Hypothalamus (tissue), 51 donors: ENCODE measurements around the gene MLC1.

ENCODE experiments used
- DNase-seq, 51 donors: peaks; one replicate each; lab custom pipeline; 2025; lab: John Stamatoyannopoulos, UW

Gene MLC1

GRCh38 chr22:50059881-50060262 lies 25.4 kb downstream of the MLC1 start:
- DNase-seq = no peak

DNA sequence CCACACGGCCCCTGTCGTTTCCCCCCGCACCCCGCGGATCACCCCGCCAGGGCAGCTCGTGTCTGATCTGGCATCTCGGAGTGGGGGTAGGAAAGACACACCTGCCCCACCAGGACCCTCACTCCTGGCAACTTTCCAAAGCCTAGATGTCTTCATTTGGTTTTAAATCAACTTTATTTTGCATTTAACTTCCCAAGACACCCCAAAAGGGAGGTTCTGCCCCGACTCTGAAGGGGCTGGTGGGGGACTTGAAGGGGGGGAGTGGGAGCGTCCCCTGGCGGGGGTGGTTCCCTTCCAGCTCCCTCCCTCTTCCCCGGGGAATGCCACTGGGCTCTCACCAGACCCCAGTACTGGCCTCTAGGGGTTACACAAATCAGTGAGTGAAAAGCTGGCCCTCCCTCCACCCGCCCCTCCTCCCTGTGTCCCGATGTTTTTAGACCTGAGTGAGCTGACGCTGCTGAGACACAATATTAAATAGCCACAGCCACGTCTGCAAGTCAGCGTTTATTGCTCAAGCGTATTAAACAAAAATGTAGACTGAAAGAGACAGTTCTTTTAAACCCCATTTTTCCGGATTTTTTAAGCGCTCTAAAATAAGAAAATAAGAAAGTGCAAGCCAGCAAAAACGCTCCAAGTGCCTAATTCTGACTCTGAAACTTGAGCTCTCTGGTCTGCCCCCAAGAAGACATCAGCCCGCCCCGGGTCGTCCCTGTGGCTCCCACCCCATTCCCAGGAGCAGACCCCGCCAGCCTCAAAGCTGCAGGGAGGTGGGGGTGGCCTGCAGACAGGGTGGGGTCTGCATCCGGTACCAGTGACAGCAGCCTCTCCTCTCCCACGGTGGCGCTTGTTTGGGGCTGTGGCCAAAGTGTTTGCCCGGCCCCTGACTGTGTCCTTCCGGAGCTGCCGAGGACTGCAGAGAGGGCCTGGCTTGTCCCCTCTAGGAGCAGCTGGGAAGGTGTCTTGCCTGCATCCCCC lies 26.0 kb downstream of the MLC1 start:
- no peak for DNase-seq

DNA sequence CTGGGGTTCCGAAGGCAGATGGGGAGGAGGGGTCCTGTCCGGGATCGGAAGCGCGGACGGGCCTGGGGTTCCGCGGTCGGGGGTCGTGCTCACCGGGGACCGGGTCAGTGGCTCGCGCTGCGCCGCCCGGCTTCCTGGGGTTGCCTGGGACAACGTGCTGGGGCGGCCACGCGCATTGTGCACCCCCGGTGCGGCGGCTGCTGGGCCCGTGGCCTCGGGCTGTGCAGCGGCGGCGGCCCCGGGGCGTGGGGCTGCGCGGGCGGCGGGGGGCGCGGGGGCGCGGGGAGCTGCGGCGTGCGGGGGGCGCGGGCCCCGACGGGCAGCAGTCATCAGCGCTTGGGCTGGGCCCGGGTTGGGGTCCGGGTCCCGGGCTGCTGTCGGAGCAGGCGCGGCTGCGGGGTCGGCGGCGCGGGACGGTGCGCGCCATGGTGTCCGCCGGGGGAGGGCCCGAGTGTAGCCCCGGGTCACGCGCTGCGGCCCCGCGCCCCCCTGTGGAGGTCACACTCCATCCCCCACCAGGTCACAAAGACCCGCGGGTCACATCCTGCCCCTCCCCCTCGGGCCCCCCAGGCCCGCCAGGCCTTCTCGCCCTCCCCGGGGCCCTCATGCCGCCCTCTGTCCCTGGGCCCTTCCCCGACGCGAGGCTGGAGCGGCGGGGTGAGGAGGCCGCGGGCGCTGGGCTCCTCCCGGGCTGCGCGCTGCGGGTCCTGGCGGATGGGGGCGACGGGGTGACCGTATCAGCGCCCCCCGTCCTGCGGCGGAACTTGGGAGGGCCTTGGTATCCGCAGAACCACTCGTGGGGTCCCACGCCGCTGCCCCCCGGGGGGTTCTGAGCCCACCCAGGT lies 26.9 kb downstream of the MLC1 start, which contains the start of gene TTLL8:
Gene TTLL8 (minus strand): TSS at position 238 of the 845 bp plus-strand sequence.
- DNase-seq = no peak

DNA sequence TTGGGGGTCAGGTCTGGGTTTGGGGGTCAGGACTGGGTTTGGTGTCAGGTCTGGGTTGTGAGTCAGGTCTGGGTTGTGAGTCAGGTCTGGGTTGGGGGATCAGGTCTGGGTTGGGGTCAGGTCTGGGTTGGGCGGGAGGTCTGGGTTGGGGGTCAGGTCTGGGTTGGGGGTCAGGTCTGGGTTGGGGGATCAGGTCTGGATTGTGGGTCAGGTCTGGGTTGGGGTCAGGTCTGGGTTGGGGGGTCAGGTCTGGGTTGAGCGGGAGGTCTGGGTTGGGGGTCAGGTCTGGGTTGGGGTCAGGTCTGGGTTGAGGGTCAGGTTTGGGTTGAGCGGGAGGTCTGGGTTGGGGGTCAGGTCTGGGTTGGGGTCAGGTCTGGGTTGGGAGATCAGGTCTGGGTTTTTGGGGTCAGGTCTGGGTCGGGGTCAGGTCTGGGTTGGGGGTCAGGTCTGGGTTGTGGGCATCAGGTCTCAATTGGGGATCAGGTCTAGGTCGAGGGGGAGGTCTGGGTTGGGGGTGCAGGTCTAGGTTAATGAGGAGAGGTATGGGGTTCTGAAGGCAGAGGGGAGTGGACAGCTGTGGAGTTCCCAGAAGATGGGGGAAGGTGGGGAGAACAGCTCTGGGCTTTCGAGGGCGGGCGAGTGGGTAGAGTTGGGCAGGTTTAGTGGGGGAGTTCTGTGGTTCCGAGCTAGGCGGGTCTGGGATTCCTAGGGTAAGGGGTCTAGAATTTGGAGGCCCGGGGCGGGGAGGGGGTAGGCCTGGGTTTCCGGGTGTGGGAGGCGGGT lies 27.8 kb downstream of the MLC1 start:
- peak in 2 of 51 donors; percentile 18 to 35 for DNase-seq

DNA sequence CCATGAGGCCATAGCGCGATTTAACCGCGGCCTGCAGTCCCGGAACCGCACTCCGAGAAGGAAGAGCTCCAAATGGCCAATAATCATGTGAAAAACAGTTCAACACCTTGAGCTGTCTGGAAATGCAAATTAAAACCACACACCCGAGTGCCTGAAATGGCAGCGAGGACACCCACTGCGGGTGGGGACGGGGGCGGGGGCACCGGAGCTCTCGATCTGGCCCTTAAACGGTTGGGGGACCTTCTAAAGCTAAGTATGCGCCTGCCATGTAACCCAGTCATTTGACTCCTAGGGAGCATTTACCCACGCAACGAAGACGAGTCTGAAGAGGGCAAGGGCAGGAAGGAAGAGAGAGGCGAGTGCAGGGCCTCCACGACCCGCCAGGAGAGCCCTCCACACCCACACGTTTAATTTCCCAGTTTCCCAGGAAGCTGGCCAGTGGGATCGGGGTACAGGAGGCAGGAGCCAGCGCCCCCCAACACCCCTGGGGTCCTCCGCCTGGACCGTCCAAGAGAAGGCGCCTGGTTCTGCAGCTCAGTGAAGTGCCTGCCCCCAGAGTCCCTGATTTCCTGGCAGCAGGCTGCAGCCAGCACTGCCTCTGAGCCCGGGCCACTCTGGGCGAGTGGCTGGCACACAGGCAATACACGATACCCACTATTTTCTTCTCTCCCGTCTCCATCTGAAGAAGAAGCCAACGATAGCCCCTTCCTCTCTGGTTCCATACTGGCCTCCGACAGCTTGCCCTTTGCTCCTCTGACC lies 28.8 kb downstream of the MLC1 start:
- DNase-seq = no peak

DNA sequence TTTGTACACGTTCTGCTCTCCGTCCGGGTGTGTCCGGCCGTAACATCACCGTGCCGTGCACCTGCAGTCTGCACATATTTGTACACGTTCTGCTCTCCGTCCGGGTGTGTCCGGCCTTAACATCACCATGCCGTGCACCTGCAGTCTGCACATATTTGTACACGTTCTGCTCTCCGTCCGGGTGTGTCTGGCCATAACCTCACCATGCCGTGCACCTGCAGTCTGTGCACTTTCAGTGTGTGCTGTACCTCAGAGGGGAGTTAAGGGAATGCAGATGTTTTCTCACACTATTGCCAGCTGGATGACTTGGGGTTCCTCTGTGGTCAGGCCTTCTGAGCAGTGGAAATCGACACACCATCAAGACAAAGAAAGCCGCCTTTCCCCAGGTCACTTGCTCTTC lies 31.4 kb downstream of the MLC1 start:
- DNase-seq = no peak

GRCh38 chr22:50051930-50052329 lies 33.3 kb downstream of the MLC1 start:
- DNase-seq = no peak

- DNase-seq = no peak
Measured at GRCh38 chr22:50049299-50050195, 35.7 kb downstream of the MLC1 start.

DNA sequence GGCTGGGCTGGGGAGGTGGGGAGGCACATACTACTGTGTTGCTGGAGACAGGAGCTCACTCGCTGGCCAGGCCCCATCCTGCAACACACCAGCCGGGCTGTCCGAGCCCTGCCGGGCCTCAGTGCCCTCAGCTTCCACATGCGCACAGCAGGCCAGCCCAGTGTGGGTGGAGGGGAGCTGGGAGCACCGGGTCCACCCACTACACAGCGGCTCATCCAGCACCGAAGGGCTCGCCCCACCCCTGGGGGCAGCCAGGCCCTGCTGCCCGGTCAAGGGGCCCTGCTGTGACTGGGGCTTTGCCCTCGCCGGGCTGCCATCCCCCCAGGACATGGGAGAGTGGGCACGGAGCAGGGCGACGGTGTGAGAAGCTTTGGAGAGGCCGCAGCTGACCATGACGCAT lies 36.4 kb downstream of the MLC1 start:
- DNase-seq = no peak

- no peak for DNase-seq
Measured at GRCh38 chr22:50048061-50048765, 37.0 kb downstream of the MLC1 start.

DNA sequence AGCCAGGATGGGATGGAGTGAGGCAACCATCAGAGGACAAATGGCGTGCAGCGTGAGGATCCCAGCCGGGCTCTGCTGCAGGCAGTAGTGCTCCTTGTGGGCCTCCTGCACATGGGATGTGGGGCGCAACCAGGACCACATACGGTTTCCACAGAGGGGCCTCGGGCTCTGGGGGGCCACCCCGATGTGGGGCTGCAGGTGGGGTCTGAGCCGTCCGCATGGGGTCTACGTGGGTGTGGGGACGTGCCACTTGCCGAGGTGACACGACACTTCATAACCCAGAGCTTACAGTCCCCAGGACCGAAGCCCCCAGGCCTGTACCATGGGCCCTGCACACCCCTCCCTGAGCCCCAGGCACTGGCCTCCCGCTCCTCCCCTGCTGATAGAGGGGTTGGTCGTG lies 37.9 kb downstream of the MLC1 start:
- DNase-seq = no peak

- no peak for DNase-seq
Measured at GRCh38 chr22:50046481-50047245, 38.6 kb downstream of the MLC1 start.

DNA sequence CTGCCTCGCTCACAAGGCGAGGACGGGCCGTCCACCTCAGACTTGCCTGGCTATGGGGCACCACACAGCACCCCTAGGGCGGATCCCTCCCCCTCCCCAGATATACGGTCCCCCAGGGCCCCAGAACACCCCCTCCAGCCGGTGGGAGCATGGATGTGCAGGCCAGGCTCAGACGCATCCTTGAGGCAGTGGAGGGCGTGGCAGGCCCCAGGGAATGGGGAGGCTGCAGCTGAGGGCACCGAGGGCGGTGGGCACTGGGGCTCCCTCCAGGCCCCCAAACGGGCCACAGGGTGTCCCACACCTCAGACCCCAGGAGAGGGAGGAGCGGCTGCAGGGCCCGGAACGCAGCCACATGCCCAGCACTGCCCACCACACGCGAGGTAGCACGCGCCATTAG lies 39.2 kb downstream of the MLC1 start:
- DNase-seq = no peak

DNA sequence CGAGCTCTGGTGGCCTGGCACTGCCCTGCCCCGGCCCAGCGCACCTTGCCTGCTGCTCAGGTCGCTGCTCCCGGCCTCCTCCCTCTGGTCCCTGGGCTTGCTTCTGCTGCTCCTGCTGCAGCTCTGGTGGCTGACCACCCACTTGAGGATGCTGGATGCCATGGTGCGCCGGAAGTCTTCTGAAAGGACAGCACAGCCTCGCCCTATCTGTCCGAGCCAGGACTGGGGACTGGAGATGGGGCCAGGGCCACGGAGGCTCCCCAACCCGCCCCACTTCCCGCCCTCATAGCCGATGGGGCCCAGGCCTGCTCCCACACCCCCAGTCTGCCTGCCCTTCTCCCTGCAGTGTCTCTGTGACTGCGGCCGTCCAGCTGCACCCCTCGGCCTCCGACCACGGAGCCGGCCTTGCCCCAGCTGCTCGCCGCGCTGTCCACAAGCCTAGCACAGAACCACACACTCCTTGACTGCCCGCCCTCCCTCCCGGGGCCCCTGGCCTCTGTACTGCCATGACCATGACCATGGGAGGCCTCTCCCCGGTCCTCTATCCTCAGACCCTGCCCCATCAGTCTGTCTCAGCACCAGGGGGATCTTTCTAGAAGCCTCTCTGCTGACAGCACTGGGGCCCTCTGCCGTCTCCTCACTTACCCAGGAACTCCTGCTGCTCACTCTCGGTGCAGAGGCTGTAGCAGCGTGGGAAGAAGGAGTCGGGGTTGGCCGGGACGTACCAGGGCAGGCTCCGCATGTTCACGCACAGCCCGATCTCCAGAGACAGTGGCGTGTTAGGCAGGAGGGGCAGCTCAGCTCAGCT lies 39.8 kb downstream of the MLC1 start:
- no peak for DNase-seq

- no peak for DNase-seq
Measured at GRCh38 chr22:50044485-50045118, 40.6 kb downstream of the MLC1 start.
